GM12878 (cell line): Measurements from ENCODE around the gene PRR13. TPM values are rescaled to one million over a fixed set of nuclear protein-coding genes. Genes with fewer than 3 reads are reported as not detected.

Source experiments
- ATAC-seq: fragments of 200-7000 bp; cut with Tn5 transposase; 3 replicates; pipeline ENCODE4 v1.9.1; 2020; ENCODE audit warnings: mild to moderate bottlenecking, moderate library complexity
- BruUV-seq: library from RNA; stranded (reverse); fragments of 400-500 nt; replicated peaks from 2 replicates; lab custom pipeline; 2021; lab: Mats Ljungman, UMichigan
- CTCF ChIA-PET: fragments of 300-600 bp; sonication (Branson Sonifier 250); formaldehyde crosslinking; extraction: SDS; loops from one replicate; lab custom pipeline; 2021; ENCODE audit warnings: inconsistent platforms; lab: Yijun Ruan, JAX
- POLR2A ChIA-PET: fragments of 350-600 bp; formaldehyde crosslinking; extraction: SDS; loops from one replicate; lab custom pipeline; 2021; ENCODE audit warnings: inconsistent platforms; lab: Charles Lee
- RAD21 ChIA-PET: fragments of 300-600 bp; sonication (Branson Sonifier 250); formaldehyde crosslinking; loops from one replicate; lab custom pipeline; 2023; ENCODE audit warnings: antibody characterized with exemption; ENCODE audit not compliant: unreplicated experiment; lab: Charles Lee
- SMC1A ChIA-PET: fragments of 300-600 bp; sonication (Branson Sonifier 250); formaldehyde crosslinking; loops from one replicate; lab custom pipeline; 2023; ENCODE audit not compliant: unreplicated experiment, uncharacterized antibody; lab: Charles Lee
- DNase-seq: peaks from one replicate; pipeline ENCODE4 v3.0.0-alpha.2; 2011; ENCODE audit warnings: low read depth, low spot score
- FAIRE-seq: peaks from 3 replicates; lab custom pipeline; 2011; peaks lifted over from hg19 to GRCh38; lab: Jason Lieb, UNC
- H2AFZ ChIP-seq: 2 replicates; pipeline ENCODE4 v1.6.0; 2011; ENCODE audit warnings: low read depth, low read length, control low read depth; ENCODE audit not compliant: control insufficient read depth
- H3K27ac ChIP-seq: 2 replicates; pipeline ENCODE4 v1.5.1; 2011; ENCODE audit warnings: control low read depth; ENCODE audit not compliant: control insufficient read depth, insufficient read depth
- H3K27me3 ChIP-seq, 2 experiments: replicated peaks in 1 of 2; 2 replicates each; pipeline versions ENCODE4 v1.6.0 to v1.6.1; 2011; ENCODE audit warnings: low read length in 1 of 2; ENCODE audit not compliant: control insufficient read depth in 2 of 2, insufficient read depth in 2 of 2
- H3K36me3 ChIP-seq, 2 experiments: 2 replicates each; pipeline ENCODE4 v1.5.1; 2011; ENCODE audit warnings: low read length in 1 of 2; ENCODE audit not compliant: control insufficient read depth in 2 of 2, insufficient read depth in 2 of 2
- H3K4me1 ChIP-seq: 2 replicates; pipeline ENCODE4 v1.6.1; 2011; ENCODE audit warnings: mild to moderate bottlenecking, low read length, moderate library complexity, mixed read lengths; ENCODE audit not compliant: control insufficient read depth, insufficient read depth
- H3K4me2 ChIP-seq: 2 replicates; pipeline ENCODE4 v1.6.0; 2011; ENCODE audit warnings: control low read depth; ENCODE audit not compliant: control insufficient read depth, insufficient read depth
- H3K4me3 ChIP-seq: fragments of 200-600 bp; sonication (generic); 2 replicates; pipeline ENCODE4 v1.5.1; 2016
- H3K79me2 ChIP-seq: 2 replicates; pipeline ENCODE4 v1.6.0; 2011; ENCODE audit warnings: low read length; ENCODE audit not compliant: control insufficient read depth, insufficient read depth
- H3K9ac ChIP-seq: 2 replicates; pipeline ENCODE4 v1.8.0; 2011; ENCODE audit warnings: low read length, control low read depth, mixed read lengths; ENCODE audit not compliant: control insufficient read depth, insufficient read depth
- H3K9me3 ChIP-seq: replicated peaks from 3 replicates; pipeline ENCODE4 v1.5.1; 2011; ENCODE audit warnings: mild to moderate bottlenecking, low read length; ENCODE audit not compliant: control insufficient read depth, insufficient read depth
- H4K20me1 ChIP-seq: 2 replicates; pipeline ENCODE4 v1.6.0; 2011; ENCODE audit not compliant: control insufficient read depth, insufficient read depth
- NFYB ChIP-seq: IDR thresholded peaks from 2 replicates; pipeline ENCODE4 v1.6.1; 2011; ENCODE audit warnings: low read depth, mild to moderate bottlenecking, low read length, improper control_type of control experiment, moderate library complexity; ENCODE audit not compliant: insufficient read depth
- WGBS: methylation state at CpG from one replicate; pipeline ENCODE4 v1.1.6; 2016; ENCODE audit warnings: low lambda C conversion rate; ENCODE audit not compliant: insufficient replicate concordance, insufficient coverage; ENCODE audit errors: missing lambda C conversion rate; 5-methylcytosine and 5-hydroxymethylcytosine counted together
- in situ Hi-C: fragments of 300-500 bp; cut with MboI; formaldehyde crosslinking; loops from 9 replicates; pipeline ENCODE4 v1.14.3; 2018; ENCODE audit warnings: mixed read lengths
- intact Hi-C: fragments of 100-400 bp; cut with micrococcal nuclease; formaldehyde crosslinking; loops from one replicate; pipeline ENCODE4 v1.14.2; 2022; ENCODE audit not compliant: unreplicated experiment
- polyA plus RNA-seq, 11 experiments: library from polyadenylated mRNA; depleted of rRNA in 4 of 11; unstranded in 6 of 11; stranded (reverse) in 5 of 11; fragments of >200 nt; fragmentation: Nextera tagmentation in 4 of 11; fragmentation: Illumina TruSeq in 1 of 11; extraction: Ambion mirVana in 4 of 11; extraction: Trizol in 1 of 11; gene quantifications; 1 replicate in 1 of 11; 2 replicates in 10 of 11; pipeline versions ENCODE4 v1.2.1 to v1.2.3, GENCODE V29; 2011 to 2016; ENCODE audit warnings: inconsistent platforms in 2 of 11, missing spikeins in 2 of 11, low read depth in 1 of 11
- total RNA-seq, 4 experiments: library from RNA; depleted of rRNA in 3 of 4; stranded (reverse); fragments of >200 nt in 3 of 4; fragmentation: Illumina TruSeq in 1 of 4; extraction: Trizol in 1 of 4; gene quantifications; 2 replicates each; pipeline versions ENCODE4 v1.2.1 to v1.2.3, GENCODE V29; 2013 to 2021
- TF ChIP-seq, protein P1 (sequence below): fragments of 450-650 bp; IDR thresholded peaks from 2 replicates; pipeline ENCODE4 v1.6.1; 2017; ENCODE audit warnings: mild to moderate bottlenecking, moderate library complexity

Gene PRR13
- total and polyA plus RNA-seq, 10 of the 15 experiments (the other 5 are each of a cell fraction or from before 2014, with no cell fraction given): 94.2 to 462 (median 276) TPM

DNA sequence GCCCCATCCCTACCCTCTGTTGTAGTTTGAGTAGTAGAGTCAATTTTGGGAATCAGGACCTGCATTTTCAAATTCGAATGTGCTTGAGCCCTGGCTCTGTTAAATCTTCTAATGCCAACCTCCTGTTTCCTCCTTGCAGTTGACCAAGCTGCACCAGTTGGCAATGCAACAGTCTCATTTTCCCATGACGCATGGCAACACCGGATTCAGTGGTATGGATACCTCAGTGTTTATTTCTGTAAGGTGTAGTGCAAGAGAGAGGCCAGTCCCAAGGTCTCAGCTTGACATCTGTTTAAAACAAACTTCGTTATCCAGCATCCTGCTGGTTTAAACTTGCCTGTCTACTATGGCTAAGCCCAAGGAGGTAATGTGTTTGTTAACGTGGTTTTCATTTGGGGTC lies 25.5 kb downstream of the PRR13 start:
- H3K4me1 ChIP-seq: peaks cover 4% of the 10 kb centered on the region
- WGBS: 86% methylated on average over 5 of the region's 5 CpGs
- POLR2A ChIA-PET: no interaction called here
- H3K27me3 ChIP-seq: no peaks in the 10 kb centered on the region
- no peak for ATAC-seq
- FAIRE-seq: no peak
- no TSS peak for BruUV-seq
- H3K4me3 ChIP-seq: no peak overlapping the region
- TF ChIP-seq, protein P1, sequence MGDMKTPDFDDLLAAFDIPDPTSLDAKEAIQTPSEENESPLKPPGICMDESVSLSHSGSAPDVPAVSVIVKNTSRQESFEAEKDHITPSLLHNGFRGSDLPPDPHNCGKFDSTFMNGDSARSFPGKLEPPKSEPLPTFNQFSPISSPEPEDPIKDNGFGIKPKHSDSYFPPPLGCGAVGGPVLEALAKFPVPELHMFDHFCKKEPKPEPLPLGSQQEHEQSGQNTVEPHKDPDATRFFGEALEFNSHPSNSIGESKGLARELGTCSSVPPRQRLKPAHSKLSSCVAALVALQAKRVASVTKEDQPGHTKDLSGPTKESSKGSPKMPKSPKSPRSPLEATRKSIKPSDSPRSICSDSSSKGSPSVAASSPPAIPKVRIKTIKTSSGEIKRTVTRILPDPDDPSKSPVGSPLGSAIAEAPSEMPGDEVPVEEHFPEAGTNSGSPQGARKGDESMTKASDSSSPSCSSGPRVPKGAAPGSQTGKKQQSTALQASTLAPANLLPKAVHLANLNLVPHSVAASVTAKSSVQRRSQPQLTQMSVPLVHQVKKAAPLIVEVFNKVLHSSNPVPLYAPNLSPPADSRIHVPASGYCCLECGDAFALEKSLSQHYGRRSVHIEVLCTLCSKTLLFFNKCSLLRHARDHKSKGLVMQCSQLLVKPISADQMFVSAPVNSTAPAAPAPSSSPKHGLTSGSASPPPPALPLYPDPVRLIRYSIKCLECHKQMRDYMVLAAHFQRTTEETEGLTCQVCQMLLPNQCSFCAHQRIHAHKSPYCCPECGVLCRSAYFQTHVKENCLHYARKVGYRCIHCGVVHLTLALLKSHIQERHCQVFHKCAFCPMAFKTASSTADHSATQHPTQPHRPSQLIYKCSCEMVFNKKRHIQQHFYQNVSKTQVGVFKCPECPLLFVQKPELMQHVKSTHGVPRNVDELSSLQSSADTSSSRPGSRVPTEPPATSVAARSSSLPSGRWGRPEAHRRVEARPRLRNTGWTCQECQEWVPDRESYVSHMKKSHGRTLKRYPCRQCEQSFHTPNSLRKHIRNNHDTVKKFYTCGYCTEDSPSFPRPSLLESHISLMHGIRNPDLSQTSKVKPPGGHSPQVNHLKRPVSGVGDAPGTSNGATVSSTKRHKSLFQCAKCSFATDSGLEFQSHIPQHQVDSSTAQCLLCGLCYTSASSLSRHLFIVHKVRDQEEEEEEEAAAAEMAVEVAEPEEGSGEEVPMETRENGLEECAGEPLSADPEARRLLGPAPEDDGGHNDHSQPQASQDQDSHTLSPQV: no peak
- TF ChIP-seq NFYB: no peak
- H3K27ac ChIP-seq: no peak overlapping the region
- peaks cover 13% of the 10 kb centered on the region for H3K79me2 ChIP-seq
- in situ Hi-C loops (no loop called here), intact Hi-C loops (no loop called here)
- RAD21 ChIA-PET: no interaction called here
- CTCF ChIA-PET: interaction anchor here (2.2 kb wide), 1 partner anchor 10 kb away, joined by 10 read pairs; no protein-coding TSS in a partner anchor
- peaks cover 14% of the 10 kb centered on the region for H4K20me1 ChIP-seq
- peaks cover 38 to 73% of the 10 kb centered on the region in 2 experiments for H3K36me3 ChIP-seq
- no peak overlapping the region for H2AFZ ChIP-seq
- H3K4me2 ChIP-seq: no peak overlapping the region
- SMC1A ChIA-PET: no interaction called here
- no peak overlapping the region for H3K9ac ChIP-seq
- DNase-seq: no peak
- no peaks in the 10 kb centered on the region for H3K9me3 ChIP-seq
